IMR-90 (cell line): ENCODE data around the gene NF1. TPM values are rescaled to one million over a fixed set of nuclear protein-coding genes. Genes with fewer than 3 reads are reported as not detected.
A peak's percentile ranks its signal among the peaks of the same experiment; 100 is the strongest.

Experiments used
- ATAC-seq: fragments of 200-7000 bp; cut with Tn5 transposase; 2 replicates; pipeline ENCODE4 v1.9.1; 2020; ENCODE audit warnings: low read depth, mild to moderate bottlenecking, moderate library complexity
- BruUV-seq: library from RNA; stranded (reverse); fragments of 400-500 nt; replicated peaks from 2 replicates; lab custom pipeline; 2021; lab: Mats Ljungman, UMichigan
- CTCF ChIA-PET: fragments of 300-600 bp; formaldehyde crosslinking; extraction: SDS; loops from one replicate; lab custom pipeline; 2021; ENCODE audit warnings: antibody characterized with exemption; lab: Yijun Ruan, JAX
- POLR2A ChIA-PET: fragments of 300-600 bp; sonication (Branson Sonifier 250); formaldehyde crosslinking; loops from one replicate; lab custom pipeline; 2022; ENCODE audit warnings: antibody characterized with exemption; ENCODE audit not compliant: unreplicated experiment; lab: Charles Lee
- DNase-seq: peaks from one replicate; pipeline ENCODE4 v3.0.0; 2013
- H2AFZ ChIP-seq: replicated peaks from 2 replicates; pipeline ENCODE3; 2013; ENCODE audit warnings: low read length, mild to moderate bottlenecking; ENCODE audit not compliant: poor library complexity
- H2AK5ac ChIP-seq: 2 replicates; pipeline ENCODE4 v1.6.1; 2013; ENCODE audit warnings: low read depth, low read length, inconsistent platforms
- H2AK9ac ChIP-seq: replicated peaks from 2 replicates; pipeline ENCODE3; 2013; ENCODE audit warnings: mild to moderate bottlenecking, low read depth, low read length, moderate library complexity; ENCODE audit not compliant: poor library complexity
- H2BK120ac ChIP-seq: 2 replicates; pipeline ENCODE4 v1.6.1; 2013; ENCODE audit warnings: low read depth, low read length, inconsistent platforms
- H2BK15ac ChIP-seq: 3 replicates; pipeline ENCODE4 v1.6.1; 2013; ENCODE audit warnings: low read depth, low read length, inconsistent platforms
- H2BK20ac ChIP-seq: 2 replicates; pipeline ENCODE4 v1.6.1; 2013; ENCODE audit warnings: low read depth, mild to moderate bottlenecking, inconsistent platforms, low read length, moderate library complexity
- H2BK5ac ChIP-seq: 2 replicates; pipeline ENCODE4 v1.6.1; 2013; ENCODE audit warnings: mild to moderate bottlenecking, low read depth, low read length, inconsistent platforms; ENCODE audit not compliant: poor library complexity, severe bottlenecking
- H3K14ac ChIP-seq: replicated peaks from 2 replicates; pipeline ENCODE4 v1.6.1; 2013; ENCODE audit warnings: low read depth, low read length, inconsistent platforms
- H3K18ac ChIP-seq: 2 replicates; pipeline ENCODE4 v1.6.1; 2013; ENCODE audit warnings: low read depth, low read length, control low read depth
- H3K23ac ChIP-seq: 2 replicates; pipeline ENCODE4 v1.6.1; 2013; ENCODE audit warnings: low read depth, low read length, inconsistent platforms
- H3K27ac ChIP-seq: 2 replicates; pipeline ENCODE4 v1.5.1; 2013; ENCODE audit warnings: mild to moderate bottlenecking, control low read depth, low read length; ENCODE audit not compliant: insufficient read depth
- H3K27me3 ChIP-seq: 2 replicates; pipeline ENCODE4 v1.6.1; 2013; ENCODE audit warnings: low read length; ENCODE audit not compliant: control insufficient read depth, insufficient read depth
- H3K36me3 ChIP-seq: 2 replicates; pipeline ENCODE4 v1.6.1; 2013; ENCODE audit warnings: low read length, mixed read lengths; ENCODE audit not compliant: control insufficient read depth, insufficient read depth
- H3K4ac ChIP-seq: 2 replicates; pipeline ENCODE4 v1.6.1; 2013; ENCODE audit warnings: low read depth, low read length, inconsistent platforms
- H3K4me1 ChIP-seq: 2 replicates; pipeline ENCODE4 v1.6.1; 2013; ENCODE audit warnings: low read length, mixed read lengths; ENCODE audit not compliant: control insufficient read depth, insufficient read depth
- H3K4me2 ChIP-seq: 2 replicates; pipeline ENCODE4 v1.6.1; 2013; ENCODE audit warnings: low read depth, mild to moderate bottlenecking, control low read depth, low read length, moderate library complexity
- H3K4me3 ChIP-seq: 2 replicates; pipeline ENCODE4 v1.5.1; 2013; ENCODE audit warnings: low read depth, mild to moderate bottlenecking, control low read depth, low read length, moderate library complexity; ENCODE audit not compliant: insufficient read depth
- H3K56ac ChIP-seq: 2 replicates; pipeline ENCODE4 v1.6.1; 2013; ENCODE audit warnings: low read length, inconsistent platforms; ENCODE audit not compliant: insufficient read depth; ENCODE audit errors: extremely low read depth
- H3K79me1 ChIP-seq, 2 experiments: 2 replicates each; pipeline ENCODE4 v1.6.1; 2013; ENCODE audit warnings: low read length in 2 of 2, inconsistent platforms in 1 of 2, low read depth in 1 of 2
- H3K9ac ChIP-seq: 2 replicates; pipeline ENCODE4 v1.6.1; 2013; ENCODE audit warnings: low read depth, low read length, control low read depth
- H3K9me1 ChIP-seq: 2 replicates; pipeline ENCODE4 v1.6.1; 2013; ENCODE audit warnings: low read length, inconsistent platforms; ENCODE audit not compliant: insufficient read depth
- H3K9me3 ChIP-seq: 2 replicates; pipeline ENCODE4 v1.6.1; 2013; ENCODE audit warnings: low read length; ENCODE audit not compliant: control insufficient read depth, insufficient read depth
- H4K20me1 ChIP-seq: 2 replicates; pipeline ENCODE4 v1.6.1; 2013; ENCODE audit warnings: low read length, inconsistent platforms; ENCODE audit not compliant: insufficient read depth
- H4K5ac ChIP-seq: 2 replicates; pipeline ENCODE4 v1.6.1; 2013; ENCODE audit warnings: mild to moderate bottlenecking, low read depth, low read length, control low read depth
- H4K8ac ChIP-seq, 2 experiments: 2 replicates each; pipeline ENCODE4 v1.6.1; 2013; ENCODE audit warnings: low read depth in 2 of 2, low read length in 2 of 2, control low read depth in 1 of 2, inconsistent platforms in 1 of 2
- H4K91ac ChIP-seq: 2 replicates; pipeline ENCODE4 v1.6.1; 2013; ENCODE audit warnings: low read depth, low read length, inconsistent platforms; ENCODE audit not compliant: insufficient read depth
- BHLHE40 ChIP-seq: fragments of 150-350 bp; IDR thresholded peaks from 2 replicates; pipeline ENCODE4 v1.6.1; 2016; ENCODE audit warnings: mild to moderate bottlenecking, low read depth, low read length
- MAFK ChIP-seq: IDR thresholded peaks from 2 replicates; pipeline ENCODE4 v1.6.1; 2012; ENCODE audit warnings: low read depth, low read length, improper control_type of control experiment
- WGBS, 2 experiments: methylation state at CpG; one replicate each; pipeline versions ENCODE4 v1.1.5 to v1.1.7; 2013; ENCODE audit warnings: missing lambda C conversion rate in 2 of 2; ENCODE audit not compliant: insufficient read length in 1 of 2; ENCODE audit errors: extremely low coverage in 2 of 2; 5-methylcytosine and 5-hydroxymethylcytosine counted together
- dilution Hi-C: fragments of 300-500 bp; cut with HindIII; formaldehyde crosslinking; loops from one replicate; pipeline ENCODE4 v1.14.3; 2018; ENCODE audit warnings: low sequenced_read_pairs; ENCODE audit not compliant: unreplicated experiment
- in situ Hi-C: fragments of 300-500 bp; cut with MboI; formaldehyde crosslinking; loops from 3 replicates; pipeline ENCODE4 v1.14.3; 2019; ENCODE audit warnings: low sequenced_read_pairs, inconsistent platforms, mixed read lengths
- intact Hi-C: fragments of 100-400 bp; cut with micrococcal nuclease; formaldehyde crosslinking; loops from 2 replicates; pipeline ENCODE4 v1.10.0; 2022
- polyA plus RNA-seq, 3 experiments: library from polyadenylated mRNA; depleted of rRNA; stranded (reverse); fragments of >200 nt; gene quantifications; 2 replicates each; pipeline ENCODE4 v1.2.3, GENCODE V29; 2012; ENCODE audit warnings: low replicate concordance in 1 of 3
- total RNA-seq: library from RNA; depleted of rRNA; stranded (reverse); fragments of >200 nt; gene quantifications from 2 replicates; pipeline ENCODE4 v1.2.3, GENCODE V29; 2012

NF1 gene
- total and polyA plus RNA-seq, 2 of the 4 experiments (the other 2 are of a cell fraction) = 17.9 to 48.6 TPM

DNA sequence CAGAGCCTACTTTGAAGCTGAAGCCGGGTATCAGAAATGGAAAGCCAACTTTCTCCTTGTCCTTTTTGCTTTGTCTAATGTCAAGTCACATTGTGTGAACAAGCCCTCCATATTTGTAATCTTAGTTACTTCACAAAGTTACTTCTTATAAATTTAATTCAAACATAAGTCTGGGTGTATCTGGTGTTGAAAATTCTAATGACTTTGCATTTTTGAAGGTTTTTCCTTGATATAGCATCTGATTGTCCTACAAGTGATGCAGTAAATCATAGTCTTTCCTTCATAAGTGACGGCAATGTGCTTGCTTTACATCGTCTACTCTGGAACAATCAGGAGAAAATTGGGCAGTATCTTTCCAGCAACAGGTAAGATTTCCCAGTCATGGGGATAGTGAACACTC is 165.4 kb downstream of the NF1 start:
- Histone ChIP-seq H3K79me1 (peaks cover 0 to 2% of the 10 kb centered on the region in 2 experiments; a peak in 2 of 4 replicates), H3K9me1 (peaks cover 2% of the 10 kb centered on the region), H3K4me1 (no peaks in the 10 kb centered on the region), H3K4me3 (no peak overlapping the region), H2BK5ac (no peak overlapping the region), H3K9me3 (no peaks in the 10 kb centered on the region), H3K4me2 (no peak overlapping the region), H3K9ac (no peak overlapping the region), H3K18ac (no peak overlapping the region), H3K27ac (no peak overlapping the region), H2BK15ac (no peak overlapping the region), H3K36me3 (peaks cover 8% of the 10 kb centered on the region), H2AK5ac (no peak overlapping the region), H2BK20ac (no peak overlapping the region), H4K5ac (no peak overlapping the region), H4K8ac (no peak overlapping the region), H3K56ac (no peak overlapping the region), H2BK120ac (no peak overlapping the region), H4K91ac (no peak overlapping the region), H3K27me3 (no peaks in the 10 kb centered on the region), H2AFZ (no peak overlapping the region), H3K14ac (no peak overlapping the region), H4K20me1 (no peaks in the 10 kb centered on the region), H3K23ac (no peak overlapping the region), H3K4ac (no peak overlapping the region), H2AK9ac (no peak overlapping the region)
- ChIA-PET CTCF (no interaction called here), POLR2A (no interaction called here)
- no TSS peak for BruUV-seq
- no CpG with 5 or more reads among the region's 3 CpGs for WGBS, 2 experiments
- TF ChIP-seq MAFK = 0 out of 2 replicates have a peak, but pooled peaks have one; percentile 31
- no peak for TF ChIP-seq BHLHE40
- dilution Hi-C loops (no loop called here), in situ Hi-C loops (no loop called here), intact Hi-C loops (no loop called here)
- ATAC-seq = no peak
- DNase-seq = no peak
